ENCODE results near the gene GLMN.

The GLMN gene

GRCh38 chr1:92230736-92231135, 68.1 kb downstream of the GLMN start:
- no peak for TF ChIP-seq CTCF (IDR thresholded peaks at IDR 0.05; ENCODE audit: low read depth, low read length)
- no peak for DNase-seq (ENCODE audit: low read depth in 2 of 2)
- no peak overlapping the region for H3K4me3 ChIP-seq (replicated peaks in 1 of 2; ENCODE audit: low read depth in 2 of 2, low read length in 2 of 2)

GRCh38 chr1:92228401-92228800, 70.4 kb downstream of the GLMN start:
- no peak for DNase-seq (ENCODE audit: low read depth in 2 of 2)
- no peak overlapping the region for H3K4me3 ChIP-seq (replicated peaks in 1 of 2; ENCODE audit: low read depth in 2 of 2, low read length in 2 of 2)
- no peak for TF ChIP-seq CTCF (IDR thresholded peaks at IDR 0.05; ENCODE audit: low read depth, low read length)

DNA sequence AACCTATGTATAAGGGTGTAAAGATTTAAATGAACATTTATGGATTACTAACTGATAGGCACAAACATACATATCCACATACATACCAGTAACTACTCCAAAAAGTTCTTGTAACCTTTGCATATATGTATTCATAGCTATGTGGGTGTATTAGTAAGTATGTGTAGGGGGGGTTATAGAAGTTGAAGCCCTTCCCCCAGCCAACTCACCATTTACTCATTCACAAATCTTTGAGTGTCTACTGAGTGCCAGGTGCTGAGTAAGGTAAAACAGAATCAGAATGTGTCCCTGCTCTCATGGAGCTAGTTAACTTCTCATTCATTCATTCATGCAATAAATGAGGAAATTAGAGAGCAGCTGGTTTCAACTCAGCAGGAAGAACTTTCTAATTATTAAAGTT, 79.8 kb downstream of the GLMN start:
- H3K4me3 ChIP-seq (replicated peaks in 1 of 2; ENCODE audit: low read depth in 2 of 2, low read length in 2 of 2), result no peak overlapping the region
- TF ChIP-seq CTCF (IDR thresholded peaks at IDR 0.05; ENCODE audit: low read depth, low read length), result no peak
- DNase-seq (ENCODE audit: low read depth in 2 of 2), result no peak

- DNase-seq (ENCODE audit: low read depth in 2 of 2), result no peak
- no peak for TF ChIP-seq CTCF (IDR thresholded peaks at IDR 0.05; ENCODE audit: low read depth, low read length)
- no peak overlapping the region for H3K4me3 ChIP-seq (replicated peaks in 1 of 2; ENCODE audit: low read depth in 2 of 2, low read length in 2 of 2)
These were observed 80.2 kb downstream of the GLMN start for GRCh38 chr1:92218559-92218958.

GRCh38 chr1:92217721-92218120, 81.1 kb downstream of the GLMN start, which contains the start of gene C1orf146:
Gene C1orf146 (plus strand): TSS chr1:92217915. CDS start chr1:92231421, 13,506 bp downstream.
- H3K4me3 ChIP-seq (replicated peaks in 1 of 2; ENCODE audit: low read depth in 2 of 2, low read length in 2 of 2), result no peak within 1 kb of the TSS
- DNase-seq (ENCODE audit: low read depth in 2 of 2), result no peak
- TF ChIP-seq CTCF (IDR thresholded peaks at IDR 0.05; ENCODE audit: low read depth, low read length), result no peak

GRCh38 chr1:92211166-92211565, 87.6 kb downstream of the GLMN start:
- DNase-seq (ENCODE audit: low read depth in 2 of 2), result peak; percentile 62 to 90
- no peak for TF ChIP-seq CTCF (IDR thresholded peaks at IDR 0.05; ENCODE audit: low read depth, low read length)
- no peak overlapping the region for H3K4me3 ChIP-seq (replicated peaks in 1 of 2; ENCODE audit: low read depth in 2 of 2, low read length in 2 of 2)

DNA sequence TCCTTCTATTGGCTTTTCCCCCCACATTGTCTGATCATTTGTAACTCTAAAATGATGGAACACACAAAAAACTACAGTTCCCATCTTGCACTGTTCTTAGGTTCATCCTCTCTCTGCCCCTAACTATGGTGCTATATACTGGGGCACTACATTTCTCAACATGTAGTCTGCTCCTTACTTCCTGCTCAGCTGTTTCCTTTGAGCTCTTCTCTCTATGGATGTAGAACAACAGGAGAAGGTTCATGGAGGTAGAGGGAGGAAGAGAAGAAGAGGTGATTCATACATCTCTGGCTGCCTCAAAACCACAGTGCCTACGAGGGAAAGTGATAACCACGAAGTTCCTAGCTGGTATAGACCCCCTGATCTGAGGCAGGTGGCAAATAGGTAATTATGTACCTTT, 88.1 kb downstream of the GLMN start:
- DNase-seq (ENCODE audit: low read depth in 2 of 2), result peak; percentile 4 to 65

More for the DNA sequence above, 88.1 kb downstream of the GLMN start:
- TF ChIP-seq CTCF (IDR thresholded peaks at IDR 0.05; ENCODE audit: low read depth, low read length), result no peak
- H3K4me3 ChIP-seq (replicated peaks in 1 of 2; ENCODE audit: low read depth in 2 of 2, low read length in 2 of 2), result peak overlapping the region in 1 of 2 donors; percentile 19

All from cardiac fibroblast (primary cell).